D721Med (cell line): ENCODE data around the gene MACF1.
A peak's percentile ranks its signal among the peaks of the same experiment; 100 is the strongest.

ENCODE experiments used
- DNase-seq: peaks from one replicate; pipeline ENCODE4 v3.0.0; 2011; ENCODE audit warnings: low spot score; ENCODE audit not compliant: insufficient read length
- FAIRE-seq: peaks from 2 replicates; lab custom pipeline; 2011; peaks lifted over from hg19 to GRCh38; lab: Jason Lieb, UNC
- CTCF ChIP-seq: IDR thresholded peaks from 2 replicates; pipeline ENCODE4 v1.5.1; 2012; ENCODE audit warnings: mild to moderate bottlenecking, control low read depth; ENCODE audit not compliant: insufficient read depth; ENCODE audit errors: missing control alignments

MACF1 gene

GRCh38 chr1:39391691-39392679 is 187.5 kb downstream of the MACF1 start:
- DNase-seq (no peak), FAIRE-seq (no peak)

GRCh38 chr1:39392851-39393573 is 188.5 kb downstream of the MACF1 start:
- FAIRE-seq (no peak), DNase-seq (no peak)
- no peak for TF ChIP-seq CTCF

More at GRCh38 chr1:39391691-39392679, 187.5 kb downstream of the MACF1 start:
- no peak for TF ChIP-seq CTCF

GRCh38 chr1:39393645-39394044 is 189.2 kb downstream of the MACF1 start:
- DNase-seq (no peak), FAIRE-seq (no peak)
- TF ChIP-seq CTCF, result no peak

- FAIRE-seq (no peak), DNase-seq (no peak)
These were observed 189.6 kb downstream of the MACF1 start for GRCh38 chr1:39394059-39394458.

GRCh38 chr1:39394598-39394997 is 190.1 kb downstream of the MACF1 start:
- DNase-seq (no peak), FAIRE-seq (no peak)
- TF ChIP-seq CTCF, result no peak

More at GRCh38 chr1:39394059-39394458, 189.6 kb downstream of the MACF1 start:
- no peak for TF ChIP-seq CTCF

GRCh38 chr1:39395357-39395831 is 190.9 kb downstream of the MACF1 start:
- TF ChIP-seq CTCF, result no peak
- FAIRE-seq (no peak), DNase-seq (peak; percentile 59)

GRCh38 chr1:39396671-39397070 is 192.2 kb downstream of the MACF1 start:
- FAIRE-seq (no peak), DNase-seq (no peak)
- no peak for TF ChIP-seq CTCF
